ENCODE data around the gene ZNF76. TPM values are rescaled to one million over a fixed set of nuclear protein-coding genes. Genes with fewer than 3 reads are reported as not detected.

Gene ZNF76
- total and polyA plus RNA-seq, 2 of the 13 experiments (the other 11 are each of a cell fraction or from before 2014, with no cell fraction given) = 13.2 to 26.4 TPM

GRCh38 chr6:35317483-35318195 lies 58.1 kb downstream of the ZNF76 start (continued):
- TF ChIP-seq PAX8 (CRISPR knock-in tag; IDR thresholded peaks at IDR 0.05; ENCODE audit: borderline replicate concordance) (peak; percentile 97), ZNF484 (CRISPR knock-in tag; IDR thresholded peaks at IDR 0.05; ENCODE audit: borderline replicate concordance, low read depth) (no peak), AGO2 (optimal IDR thresholded peaks at IDR 0.05; ENCODE audit: low read depth, low read length) (no peak), GATA4 (IDR thresholded peaks at IDR 0.05; ENCODE audit: borderline replicate concordance, low read depth) (no peak), ZNF124 (CRISPR knock-in tag; IDR thresholded peaks at IDR 0.05) (no peak), ZNF33A (CRISPR knock-in tag; IDR thresholded peaks at IDR 0.05; ENCODE audit: borderline replicate concordance) (no peak), RFXANK (CRISPR knock-in tag; IDR thresholded peaks at IDR 0.05) (no peak), SMARCE1 (IDR thresholded peaks at IDR 0.05; ENCODE audit: borderline replicate concordance) (no peak), HDAC1 (CRISPR knock-in tag; IDR thresholded peaks at IDR 0.05) (no peak), KDM3A (CRISPR knock-in tag; IDR thresholded peaks at IDR 0.05; ENCODE audit: low read depth) (no peak), ZFP1 (CRISPR knock-in tag; IDR thresholded peaks at IDR 0.05) (no peak), EEA1 (CRISPR knock-in tag; IDR thresholded peaks at IDR 0.05; ENCODE audit: borderline replicate concordance) (no peak)

GRCh38 chr6:35318196-35319171 lies 58.9 kb downstream of the ZNF76 start:
- Histone ChIP-seq H3K4me1 (ENCODE audit: insufficient read depth, low read length) (peaks cover 20% of the 10 kb centered on the region), H3K9me3 (ENCODE audit: low read length) (no peaks in the 10 kb centered on the region), H3K79me2 (ENCODE audit: insufficient read depth, low read length) (no peaks in the 10 kb centered on the region), H2AFZ (ENCODE audit: low read length) (peak overlapping the region; percentile 98), H3K4me2 (ENCODE audit: low read depth, low read length) (peak overlapping the region; percentile 98), H4K20me1 (ENCODE audit: insufficient read depth, low read length) (no peaks in the 10 kb centered on the region), H3K36me3 (replicated peaks in 1 of 2; ENCODE audit: control insufficient read depth in 1 of 2, insufficient read depth in 2 of 2, low read length in 2 of 2) (no peaks in the 10 kb centered on the region; a peak in 1 of 5 replicates), H3K27ac (ENCODE audit: extremely low read length, insufficient read depth, low read length) (peak overlapping the region; percentile 70), H3K9ac (ENCODE audit: insufficient read depth, low read depth, low read length) (peak overlapping the region; percentile 68), H3K27me3 (ENCODE audit: control insufficient read depth in 1 of 2, insufficient read depth in 2 of 2, low read length in 2 of 2) (no peaks in the 10 kb centered on the region), H3K4me3 (replicated peaks in 1 of 3; ENCODE audit: insufficient read depth in 1 of 3, low read depth in 2 of 3, low read length in 3 of 3) (peak overlapping the region; percentile 58 to 81 (median 61))
- ChIA-PET POLR2A (interaction anchor here (0.8 to 2.0 kb wide), 16 partner anchors 8 to 179 kb away, joined by 3 to 12 read pairs (median 5); partner anchors contain the start of genes RPL10A and ZNF76), CTCF (ENCODE audit: low intra/inter-chr PET ratio, low total read pairs) (no interaction called here)
- DNase-seq (ENCODE audit: low spot score) (peak; percentile 86), FAIRE-seq (peak; percentile 68), ATAC-seq (peak; percentile 98)
- intact Hi-C loops (cut with micrococcal nuclease; ENCODE audit: unreplicated experiment) (loop anchor here (1.0 kb wide), 1 partner anchor 21 kb away; the partner anchor contains the start of gene DEF6), in situ Hi-C loops (cut with HindIII; ENCODE audit: extremely low pct_ligation_motif_present, low pct_unique_long_range_greater_than_20kb) (loop anchor here (10.0 kb wide), 1 partner anchor 416 kb away; the partner anchor contains the start of gene ARMC12)
- WGBS (ENCODE audit: low lambda C conversion rate) = under 1% methylated on average over 49 of the region's 55 CpGs
- TSS peak; percentile 80 for BruUV-seq (replicated peaks)
- TF ChIP-seq CTCF (CRISPR knock-in tag; IDR thresholded peaks at IDR 0.05) (peak; percentile 63), TFDP1 (CRISPR knock-in tag; IDR thresholded peaks at IDR 0.05; ENCODE audit: borderline replicate concordance) (peak; percentile 91), SOX13 (IDR thresholded peaks at IDR 0.05) (no peak), SOX13 (CRISPR knock-in tag; conservative IDR thresholded peaks at IDR 0.05 in 1 of 2, IDR thresholded peaks at IDR 0.05 in 1 of 2) (peak in 1 of 2 experiments; percentile 36; a peak in 1 of 4 replicates), AGO2 (optimal IDR thresholded peaks at IDR 0.05; ENCODE audit: low read depth, low read length) (peak; percentile 78), MIXL1 (CRISPR knock-in tag; IDR thresholded peaks at IDR 0.05) (no peak), KDM1A (CRISPR knock-in tag; IDR thresholded peaks at IDR 0.05) (0 out of 2 replicates have a peak, but pooled peaks have one; percentile 3), YEATS2 (CRISPR knock-in tag; IDR thresholded peaks at IDR 0.05; ENCODE audit: borderline replicate concordance) (0 out of 2 replicates have a peak, but pooled peaks have one; percentile 37), ZNF547 (CRISPR knock-in tag; IDR thresholded peaks at IDR 0.05) (peak; percentile 93; the same call in 1 of the 2 replicates)
